ENCODE data around the gene OR2B3.

Gene OR2B3

GRCh38 chr6:29099190-29099589 is 12.1 kb upstream of the OR2B3 start, which contains the start of gene OR2J1:
Gene OR2J1, plus strand, starts transcription at chr6:29099490. Its CDS starts 1,453 bp downstream, at chr6:29100943.
- no peaks in the 10 kb centered on the region for H3K79me2 ChIP-seq (ENCODE audit: insufficient read depth, low read length)
- no peaks in the 10 kb centered on the region for H4K20me1 ChIP-seq (ENCODE audit: low read depth, low read length)
- no peaks in the 10 kb centered on the region for H3K9me2 ChIP-seq (replicated peaks; ENCODE audit: insufficient read depth, low read length)
- no peaks in the 10 kb centered on the region for H3K9me3 ChIP-seq (ENCODE audit: insufficient read depth, low read length)
- H3K36me3 ChIP-seq (ENCODE audit: low read length) = no peaks in the 10 kb centered on the region
- TF ChIP-seq CTCF (IDR thresholded peaks at IDR 0.05; ENCODE audit: insufficient read depth, low read length, poor library complexity, severe bottlenecking) (no peak), EZH2phosphoT487 (conservative IDR thresholded peaks at IDR 0.05; ENCODE audit: low read length) (no peak)
- H3F3A ChIP-seq (ENCODE audit: insufficient read depth) = no peaks in the 10 kb centered on the region
- no peaks in the 10 kb centered on the region; the same call in 1 of the 2 replicates for H3K27me3 ChIP-seq (ENCODE audit: low read length)
- H3K27ac ChIP-seq (ENCODE audit: low read depth, low read length) = no peak within 1 kb of the TSS
- no peak within 1 kb of the TSS for H3K4me3 ChIP-seq (ENCODE audit: insufficient read depth, low read length, poor library complexity, severe bottlenecking)
- no peak within 1 kb of the TSS for H2AFZ ChIP-seq (ENCODE audit: low read depth, low read length, severe bottlenecking)
- H3K4me2 ChIP-seq (ENCODE audit: low read depth, low read length, poor library complexity, severe bottlenecking) = no peak within 1 kb of the TSS
- no peak within 1 kb of the TSS for H3K9ac ChIP-seq (ENCODE audit: low read length)

GRCh38 chr6:29097803-29098202 is 10.7 kb upstream of the OR2B3 start:
- H3F3A ChIP-seq (ENCODE audit: insufficient read depth) = no peaks in the 10 kb centered on the region
- H3K4me3 ChIP-seq (ENCODE audit: insufficient read depth, low read length, poor library complexity, severe bottlenecking) = no peak overlapping the region
- H3K27ac ChIP-seq (ENCODE audit: low read depth, low read length) = no peak overlapping the region
- H3K9ac ChIP-seq (ENCODE audit: low read length) = no peak overlapping the region
- no peaks in the 10 kb centered on the region for H4K20me1 ChIP-seq (ENCODE audit: low read depth, low read length)
- H3K36me3 ChIP-seq (ENCODE audit: low read length) = no peaks in the 10 kb centered on the region
- TF ChIP-seq EZH2phosphoT487 (conservative IDR thresholded peaks at IDR 0.05; ENCODE audit: low read length) (no peak), CTCF (IDR thresholded peaks at IDR 0.05; ENCODE audit: insufficient read depth, low read length, poor library complexity, severe bottlenecking) (no peak)
- no peaks in the 10 kb centered on the region for H3K9me2 ChIP-seq (replicated peaks; ENCODE audit: insufficient read depth, low read length)
- H3K79me2 ChIP-seq (ENCODE audit: insufficient read depth, low read length) = no peaks in the 10 kb centered on the region
- H3K27me3 ChIP-seq (ENCODE audit: low read length) = no peaks in the 10 kb centered on the region
- no peaks in the 10 kb centered on the region for H3K9me3 ChIP-seq (ENCODE audit: insufficient read depth, low read length)
- no peak overlapping the region for H2AFZ ChIP-seq (ENCODE audit: low read depth, low read length, severe bottlenecking)
- no peak overlapping the region for H3K4me2 ChIP-seq (ENCODE audit: low read depth, low read length, poor library complexity, severe bottlenecking)

- Histone ChIP-seq H3K4me2 (ENCODE audit: low read depth, low read length, poor library complexity, severe bottlenecking) (no peak overlapping the region), H3F3A (ENCODE audit: insufficient read depth) (no peaks in the 10 kb centered on the region), H3K27ac (ENCODE audit: low read depth, low read length) (no peak overlapping the region), H4K20me1 (ENCODE audit: low read depth, low read length) (no peaks in the 10 kb centered on the region), H3K79me2 (ENCODE audit: insufficient read depth, low read length) (no peaks in the 10 kb centered on the region), H3K9me3 (ENCODE audit: insufficient read depth, low read length) (no peaks in the 10 kb centered on the region), H3K4me3 (ENCODE audit: insufficient read depth, low read length, poor library complexity, severe bottlenecking) (no peak overlapping the region), H3K27me3 (ENCODE audit: low read length) (no peaks in the 10 kb centered on the region), H3K36me3 (ENCODE audit: low read length) (no peaks in the 10 kb centered on the region), H3K9ac (ENCODE audit: low read length) (no peak overlapping the region), H2AFZ (ENCODE audit: low read depth, low read length, severe bottlenecking) (no peak overlapping the region), H3K9me2 (replicated peaks; ENCODE audit: insufficient read depth, low read length) (no peaks in the 10 kb centered on the region)
- TF ChIP-seq EZH2phosphoT487 (conservative IDR thresholded peaks at IDR 0.05; ENCODE audit: low read length) = no peak
- no peak for TF ChIP-seq CTCF (IDR thresholded peaks at IDR 0.05; ENCODE audit: insufficient read depth, low read length, poor library complexity, severe bottlenecking)
Measured at GRCh38 chr6:29092957-29093356, 5.8 kb upstream of the OR2B3 start.

Measured in SU-DHL-6 (cell line).